Ectodermal cell (in vitro differentiated cells): ENCODE data around the gene TMSB4X.

Source experiments
- H3K27ac ChIP-seq: 2 replicates; pipeline ENCODE4 v1.7.0; 2013; ENCODE audit warnings: mild to moderate bottlenecking, low read depth, low read length; ENCODE audit not compliant: insufficient read depth, poor library complexity, severe bottlenecking
- H3K27me3 ChIP-seq: 2 replicates; pipeline ENCODE4 v1.7.0; 2013; ENCODE audit warnings: mild to moderate bottlenecking, low read length; ENCODE audit not compliant: insufficient read depth, control insufficient read depth, poor library complexity, severe bottlenecking
- H3K36me3 ChIP-seq: one replicate; pipeline ENCODE4 v1.7.0; 2013; ENCODE audit warnings: low read length; ENCODE audit not compliant: control insufficient read depth, insufficient read depth
- H3K4me1 ChIP-seq: one replicate; pipeline ENCODE4 v1.7.0; 2013; ENCODE audit warnings: low read length; ENCODE audit not compliant: control insufficient read depth, insufficient read depth
- H3K4me3 ChIP-seq: 2 replicates; pipeline ENCODE4 v1.7.0; 2013; ENCODE audit warnings: low read depth, low read length, control low read depth; ENCODE audit not compliant: insufficient read depth
- H3K9me3 ChIP-seq: 2 replicates; pipeline ENCODE4 v1.7.0; 2013; ENCODE audit warnings: mild to moderate bottlenecking, low read length, moderate library complexity; ENCODE audit not compliant: control insufficient read depth
- WGBS, 2 experiments: methylation state at CpG; one replicate each; pipeline ENCODE4 v1.1.7; 2013; ENCODE audit warnings: missing lambda C conversion rate in 2 of 2; 5-methylcytosine and 5-hydroxymethylcytosine counted together

Gene TMSB4X

DNA sequence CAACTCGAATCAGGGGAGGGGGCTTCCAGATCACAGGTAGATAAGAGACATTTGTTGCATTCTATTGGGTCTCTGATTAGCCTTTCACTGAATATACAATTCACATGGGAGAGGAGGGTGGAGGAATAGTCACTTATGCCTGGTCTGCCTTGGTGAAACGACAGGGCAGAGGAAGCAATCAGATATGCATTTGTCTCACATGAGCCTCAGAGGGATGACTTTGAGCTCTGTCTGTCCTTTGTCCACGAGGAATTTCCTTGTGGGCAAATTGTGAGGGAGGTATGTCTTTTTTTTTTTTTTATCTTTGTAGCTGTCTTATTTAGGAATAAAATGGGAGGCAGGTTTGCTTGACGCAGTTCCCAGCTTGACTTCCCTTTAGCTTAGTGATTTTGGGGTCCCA, 28.5 kb upstream of the TMSB4X start:
- Histone ChIP-seq H3K4me3 (no peak overlapping the region), H3K9me3 (no peaks in the 10 kb centered on the region), H3K36me3 (no peaks in the 10 kb centered on the region), H3K27me3 (no peaks in the 10 kb centered on the region), H3K4me1 (no peaks in the 10 kb centered on the region), H3K27ac (no peak overlapping the region)
- 50 to 61% methylated on average over 3 of the region's 4 CpGs for WGBS, 2 experiments

DNA sequence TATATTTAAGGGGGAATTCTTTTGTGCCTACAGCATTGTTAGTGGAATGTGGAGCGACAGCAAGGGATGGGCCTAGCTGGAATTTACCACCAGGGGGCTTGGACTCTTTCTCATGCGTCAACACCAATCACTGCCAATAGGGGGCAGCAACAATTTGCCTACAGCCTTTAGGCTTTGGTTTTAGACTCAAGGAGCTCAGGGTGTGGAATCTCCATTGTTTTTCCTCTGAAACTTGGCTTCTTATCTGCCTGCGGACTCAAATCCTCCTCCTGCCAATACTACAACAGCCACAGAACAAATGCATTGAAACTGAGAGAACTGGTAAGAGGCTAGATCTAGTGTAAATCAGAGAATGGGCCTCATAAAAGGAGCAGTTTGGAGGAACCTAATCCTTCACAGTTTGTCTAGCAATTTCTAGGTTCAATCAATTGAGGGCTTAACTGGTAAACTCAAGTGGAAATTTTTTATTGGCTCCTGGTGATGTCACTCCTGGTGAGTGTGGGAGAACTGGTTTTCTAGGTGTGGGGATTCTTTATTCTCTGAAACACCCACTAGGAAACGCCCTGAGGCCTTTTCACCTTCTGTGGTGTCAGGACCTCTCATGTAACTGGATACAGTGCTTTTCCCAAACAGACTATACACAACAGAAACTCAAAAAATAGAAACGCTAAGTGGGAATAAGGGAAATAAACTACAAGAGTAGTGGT, 27.9 kb upstream of the TMSB4X start:
- no peaks in the 10 kb centered on the region for H3K4me1 ChIP-seq
- H3K36me3 ChIP-seq = no peaks in the 10 kb centered on the region
- no peak overlapping the region for H3K4me3 ChIP-seq
- WGBS, 2 experiments = 34 to 50% methylated on average over 2 to 5 of the region's 5 CpGs
- no peak overlapping the region for H3K27ac ChIP-seq
- H3K27me3 ChIP-seq = no peaks in the 10 kb centered on the region
- no peaks in the 10 kb centered on the region for H3K9me3 ChIP-seq

DNA sequence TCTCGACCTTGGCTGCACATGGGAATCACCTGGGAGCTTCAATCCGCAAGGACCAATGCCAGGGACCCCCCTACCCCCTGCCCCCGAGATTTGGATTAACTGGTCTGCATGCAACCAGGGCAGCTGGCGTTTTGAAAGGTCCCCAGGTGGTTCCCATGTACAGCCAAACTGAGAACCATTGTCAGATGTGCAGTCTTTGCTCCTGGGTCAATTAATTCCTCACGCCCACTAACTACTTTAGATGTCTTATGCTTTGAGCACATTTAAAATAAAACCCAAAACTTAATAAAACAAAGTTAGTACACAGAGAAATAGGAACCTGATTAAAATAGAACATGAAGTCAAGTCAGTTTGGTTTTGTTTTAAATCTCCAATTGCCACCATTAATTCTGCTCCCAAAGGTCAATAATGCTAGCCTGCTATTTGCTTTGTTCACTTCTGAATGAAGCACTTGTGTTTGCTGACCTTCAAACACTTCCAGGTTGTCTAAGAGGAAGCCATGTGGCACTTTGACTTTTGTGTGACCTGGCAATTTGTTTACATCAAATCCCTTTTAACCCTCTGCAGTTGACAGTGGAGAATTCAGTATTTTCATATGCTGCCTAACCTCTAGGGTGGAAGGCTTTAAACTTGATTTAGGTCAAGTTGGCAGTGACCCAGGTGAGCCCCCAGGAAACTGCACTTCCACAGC, 27.2 kb upstream of the TMSB4X start:
- no peak overlapping the region for H3K27ac ChIP-seq
- 88 to 89% methylated on average over 4 to 5 of the region's 5 CpGs for WGBS, 2 experiments
- H3K36me3 ChIP-seq = no peaks in the 10 kb centered on the region
- no peaks in the 10 kb centered on the region for H3K27me3 ChIP-seq
- H3K9me3 ChIP-seq = no peaks in the 10 kb centered on the region
- no peak overlapping the region for H3K4me3 ChIP-seq
- H3K4me1 ChIP-seq = no peaks in the 10 kb centered on the region

DNA sequence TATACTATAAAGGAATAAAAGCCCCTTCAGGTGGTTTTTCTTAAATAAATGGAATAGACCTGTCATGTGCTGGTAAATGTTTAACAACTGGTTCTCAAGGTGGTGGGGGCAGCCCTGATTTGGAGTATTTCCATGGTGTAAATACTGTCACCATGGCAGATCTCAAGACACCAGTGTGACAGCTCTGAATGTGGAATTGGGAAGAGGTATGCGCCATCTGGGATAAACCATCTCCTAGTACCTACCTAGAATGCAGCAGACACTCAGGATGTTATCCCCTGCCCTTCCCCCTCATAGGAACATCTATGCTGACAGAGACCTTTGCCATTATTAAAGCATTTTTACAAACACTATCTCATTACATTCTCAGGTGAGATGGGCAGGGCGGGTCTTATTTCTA, 26.4 kb upstream of the TMSB4X start:
- Histone ChIP-seq H3K9me3 (no peaks in the 10 kb centered on the region), H3K27ac (no peak overlapping the region), H3K27me3 (no peaks in the 10 kb centered on the region), H3K4me3 (no peak overlapping the region), H3K36me3 (no peaks in the 10 kb centered on the region), H3K4me1 (no peaks in the 10 kb centered on the region)
- 92 to 95% methylated on average over 2 of the region's 2 CpGs for WGBS, 2 experiments

DNA sequence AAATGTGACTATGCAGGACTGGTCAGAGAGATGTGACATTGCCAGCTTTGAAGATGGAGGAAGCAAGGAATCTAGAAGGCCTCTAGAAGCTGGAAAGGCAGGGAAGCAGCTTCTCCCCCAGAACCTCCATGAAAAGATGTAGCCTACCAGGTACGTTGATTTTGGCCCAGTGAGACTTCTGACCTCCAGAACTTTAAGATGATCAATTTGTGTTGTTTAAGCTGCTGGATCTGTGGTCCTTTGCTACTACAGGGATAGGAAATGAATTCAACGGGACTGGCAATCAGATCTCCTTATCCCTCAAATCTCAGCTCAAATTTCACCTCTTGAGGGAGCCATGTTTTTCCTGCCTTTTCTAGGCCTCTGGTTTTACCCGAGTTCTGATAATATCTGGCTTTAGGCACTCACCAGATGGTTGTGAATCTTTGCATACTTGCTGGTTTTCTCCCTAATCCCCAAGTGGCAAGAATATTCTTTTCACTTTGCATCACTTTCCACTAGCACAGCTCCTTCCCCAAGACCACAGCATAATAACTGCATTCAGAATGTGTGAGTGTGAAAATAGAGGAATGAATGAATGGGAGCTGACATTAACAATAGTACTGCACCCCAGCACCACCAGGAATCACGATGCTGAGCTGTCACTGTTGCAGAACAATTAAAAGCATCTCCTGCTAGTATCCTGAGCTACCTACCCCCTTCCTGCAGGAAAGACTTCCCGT, 25.5 kb upstream of the TMSB4X start:
- no peak overlapping the region for H3K4me3 ChIP-seq
- H3K4me1 ChIP-seq = no peaks in the 10 kb centered on the region
- no peak overlapping the region for H3K27ac ChIP-seq
- H3K36me3 ChIP-seq = no peaks in the 10 kb centered on the region
- WGBS, 2 experiments = 74 to 77% methylated on average over 4 to 5 of the region's 5 CpGs
- H3K27me3 ChIP-seq = no peaks in the 10 kb centered on the region
- H3K9me3 ChIP-seq = no peaks in the 10 kb centered on the region

DNA sequence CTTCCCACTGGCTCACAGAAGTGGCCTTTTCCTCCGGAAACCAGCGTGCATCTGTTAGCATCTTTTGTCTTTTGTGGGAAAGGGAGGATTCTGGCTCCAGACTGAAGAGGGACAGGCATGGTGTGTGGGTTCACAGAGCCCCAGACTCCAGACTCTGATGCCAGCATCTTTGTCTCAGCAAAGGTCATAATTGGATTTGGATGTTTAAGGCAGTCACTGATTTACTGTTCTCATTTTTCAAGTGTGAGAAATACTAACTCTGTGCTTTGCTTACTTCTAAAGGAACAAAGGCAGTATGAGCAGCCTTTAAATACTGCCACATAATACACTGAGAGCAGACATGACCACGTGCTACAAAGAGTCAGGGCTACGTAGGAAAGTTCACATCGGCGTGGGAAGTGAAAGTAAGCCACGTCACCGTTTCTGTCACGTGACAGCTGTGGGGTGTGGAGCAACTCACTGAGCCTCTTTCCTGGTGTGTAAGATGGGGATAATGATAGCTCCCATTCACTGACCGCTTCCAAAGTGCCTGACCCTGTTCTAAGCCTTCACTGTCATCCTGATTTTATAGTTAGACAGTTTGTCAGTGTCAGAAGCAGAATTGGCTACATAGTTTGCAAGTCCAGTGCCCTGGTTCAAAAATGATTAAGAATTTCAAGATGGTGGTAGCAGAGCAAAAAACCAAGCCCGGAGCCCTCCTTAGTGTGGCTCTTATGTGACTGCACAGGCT, 24.8 kb upstream of the TMSB4X start:
- no peak overlapping the region for H3K27ac ChIP-seq
- H3K4me3 ChIP-seq = no peak overlapping the region

DNA sequence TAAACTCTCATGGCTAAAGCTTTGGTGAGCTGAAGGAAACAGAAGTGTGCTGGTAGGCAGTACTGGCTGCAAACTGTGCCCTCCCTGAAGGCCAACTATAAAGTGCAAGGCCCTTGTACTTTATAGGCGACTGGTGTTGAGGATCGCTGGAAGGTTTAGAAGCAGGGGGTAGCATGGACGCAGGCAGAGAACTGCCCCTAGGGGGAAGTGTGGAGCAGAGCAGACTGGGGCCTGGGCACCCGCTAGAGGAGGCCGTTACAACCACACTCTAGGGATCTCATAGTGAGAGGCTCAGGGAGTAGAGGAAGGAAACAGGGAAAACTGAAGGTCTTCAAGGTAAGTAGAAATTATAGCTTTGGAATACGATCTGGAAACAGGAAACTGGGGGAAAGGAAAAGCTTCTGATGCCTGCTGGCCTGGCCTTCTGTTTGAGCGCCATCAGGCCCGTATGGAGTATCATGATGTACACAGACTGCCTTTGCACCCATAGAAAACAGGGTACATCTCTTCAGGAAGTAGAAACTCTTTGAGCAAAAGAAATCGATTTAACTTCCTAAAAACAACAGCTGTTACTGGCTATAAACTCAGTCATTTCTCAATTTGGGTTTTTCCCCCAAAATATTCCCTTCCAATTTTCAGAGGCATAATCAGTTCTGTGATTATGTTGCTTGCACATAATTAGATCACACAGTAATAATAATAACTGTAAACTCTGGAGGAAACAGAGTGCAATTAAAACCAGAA, 23.9 kb upstream of the TMSB4X start:
- WGBS, 2 experiments = 72 to 86% methylated on average over 7 to 9 of the region's 9 CpGs
- Histone ChIP-seq H3K9me3 (no peaks in the 10 kb centered on the region), H3K27ac (no peak overlapping the region), H3K4me1 (no peaks in the 10 kb centered on the region), H3K4me3 (no peak overlapping the region), H3K27me3 (no peaks in the 10 kb centered on the region), H3K36me3 (no peaks in the 10 kb centered on the region)

More for the DNA sequence above, 24.8 kb upstream of the TMSB4X start:
- no peaks in the 10 kb centered on the region for H3K27me3 ChIP-seq
- no peaks in the 10 kb centered on the region for H3K9me3 ChIP-seq
- H3K36me3 ChIP-seq = no peaks in the 10 kb centered on the region
- 86 to 91% methylated on average over 11 of the region's 11 CpGs for WGBS, 2 experiments
- H3K4me1 ChIP-seq = no peaks in the 10 kb centered on the region

DNA sequence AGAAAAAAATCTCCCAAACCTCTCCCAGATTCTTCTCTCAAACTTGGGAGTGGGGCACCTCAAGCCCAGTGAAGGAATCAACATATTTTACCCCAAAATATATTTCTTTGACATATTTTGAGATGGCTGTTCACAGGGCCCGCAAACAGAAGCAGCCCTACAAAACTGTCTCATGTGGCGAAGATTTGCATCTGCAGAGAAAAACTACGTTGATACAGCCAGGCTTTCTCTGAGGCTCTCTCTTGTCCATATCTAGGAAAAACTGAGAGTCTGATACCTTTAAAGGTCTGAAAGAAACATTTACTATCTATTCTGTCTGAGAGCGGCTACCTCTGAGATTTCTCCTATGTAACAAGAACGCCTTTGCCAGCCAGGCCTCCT, 23.3 kb upstream of the TMSB4X start:
- Histone ChIP-seq H3K4me3 (no peak overlapping the region), H3K27ac (no peak overlapping the region), H3K27me3 (no peaks in the 10 kb centered on the region), H3K36me3 (no peaks in the 10 kb centered on the region), H3K4me1 (no peaks in the 10 kb centered on the region), H3K9me3 (no peaks in the 10 kb centered on the region)
- WGBS, 2 experiments = 94 to 97% methylated on average over 5 of the region's 5 CpGs

DNA sequence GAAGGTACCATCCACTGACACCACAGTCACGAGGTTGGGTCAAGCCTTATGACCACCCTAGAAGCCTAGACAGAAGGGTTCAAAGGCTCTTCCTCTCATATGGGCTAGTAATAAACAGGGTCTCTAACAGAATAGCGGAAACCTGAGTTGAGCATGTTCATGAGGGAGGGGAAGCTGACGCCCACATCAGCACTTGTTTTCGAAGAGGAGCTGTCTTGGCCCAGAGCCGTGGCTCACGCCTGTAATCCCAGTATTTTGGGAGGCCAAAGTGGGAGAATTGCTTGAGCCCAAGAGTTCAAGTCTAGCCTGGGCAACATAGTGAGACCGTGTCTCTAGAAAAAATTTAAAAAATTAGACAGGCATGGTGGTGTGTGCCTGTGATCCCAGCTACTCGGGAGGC, 21.5 kb upstream of the TMSB4X start:
- H3K27me3 ChIP-seq = no peaks in the 10 kb centered on the region
- WGBS, 2 experiments = 95% methylated on average over 8 of the region's 8 CpGs
- no peaks in the 10 kb centered on the region for H3K36me3 ChIP-seq
- H3K27ac ChIP-seq = no peak overlapping the region
- no peaks in the 10 kb centered on the region for H3K4me1 ChIP-seq
- H3K9me3 ChIP-seq = no peaks in the 10 kb centered on the region
- H3K4me3 ChIP-seq = no peak overlapping the region
